GM11168 (cell line): Measurements from ENCODE around the gene GIPC3.
"Not testable (repeated sequence)": the region's sequence is repeated elsewhere in the genome, so short reads cannot be mapped to it uniquely, and the experiment has no call there.

Experiments used
- in situ Hi-C: fragments of 300-500 bp; cut with MboI; formaldehyde crosslinking; loops from one replicate; pipeline ENCODE4 v1.12.0; 2022; ENCODE audit warnings: low sequenced_read_pairs; ENCODE audit not compliant: unreplicated experiment

The GIPC3 gene

GRCh38 chr19:3614858-3615505, 29.7 kb downstream of the GIPC3 start:
- in situ Hi-C loops = no loop called here

GRCh38 chr19:3615524-3616135, 30.4 kb downstream of the GIPC3 start:
- in situ Hi-C loops = no loop called here

GRCh38 chr19:3617463-3617862, 32.2 kb downstream of the GIPC3 start:
- in situ Hi-C loops = no loop called here

GRCh38 chr19:3618144-3618810, 33.0 kb downstream of the GIPC3 start:
- in situ Hi-C loops = no loop called here

- in situ Hi-C loops = no loop called here
Measured at GRCh38 chr19:3618811-3619630, 33.7 kb downstream of the GIPC3 start.

- in situ Hi-C loops = no loop called here
Measured at GRCh38 chr19:3619631-3620012, 34.3 kb downstream of the GIPC3 start.

GRCh38 chr19:3620145-3620816, 35.0 kb downstream of the GIPC3 start:
- in situ Hi-C loops = no loop called here

GRCh38 chr19:3620817-3621547, 35.7 kb downstream of the GIPC3 start:
- in situ Hi-C loops = no loop called here

GRCh38 chr19:3621689-3622088, 36.4 kb downstream of the GIPC3 start:
- in situ Hi-C loops = no loop called here

- in situ Hi-C loops = no loop called here
Measured at GRCh38 chr19:3622224-3622623, 36.9 kb downstream of the GIPC3 start.

GRCh38 chr19:3623716-3624115, 38.4 kb downstream of the GIPC3 start:
- in situ Hi-C loops = no loop called here

- in situ Hi-C loops = no loop called here
Measured at GRCh38 chr19:3625996-3626472, 40.8 kb downstream of the GIPC3 start.

GRCh38 chr19:3626473-3627350, 41.4 kb downstream of the GIPC3 start, which contains the start of gene CACTIN:
CACTIN (minus strand) TSS chr19:3626790; CDS start chr19:3626762, 28 bp downstream.
- in situ Hi-C loops = no loop called here

GRCh38 chr19:3627351-3627723, 42.1 kb downstream of the GIPC3 start:
- in situ Hi-C loops = no loop called here

- in situ Hi-C loops = not testable (repeated sequence)
Measured at GRCh38 chr19:3628766-3629165, 43.5 kb downstream of the GIPC3 start.

- in situ Hi-C loops = no loop called here
Measured at GRCh38 chr19:3631053-3631861, 46.0 kb downstream of the GIPC3 start.

GRCh38 chr19:3632098-3632497, 46.8 kb downstream of the GIPC3 start:
- in situ Hi-C loops = no loop called here
